ENCODE data around the gene NGEF.

Gene NGEF

GRCh38 chr2:232869138-232870017 is 143.7 kb downstream of the NGEF start:
- Histone ChIP-seq H3K4me1 (ENCODE audit: control insufficient read depth in 5 of 5, insufficient read depth in 5 of 5, low read length in 5 of 5) (no peaks in the 10 kb centered on the region), H3K27ac (ENCODE audit: low read depth, low read length) (no peak overlapping the region), H3K9me3 (ENCODE audit: control insufficient read depth in 5 of 5, low read length in 5 of 5) (no peaks in the 10 kb centered on the region), H3K36me3 (ENCODE audit: control insufficient read depth in 5 of 5, insufficient read depth in 5 of 5, low read length in 5 of 5) (peaks cover 0 to 2% (median 0%) of the 10 kb centered on the region in 5 donors), H3K4me3 (ENCODE audit: low read depth in 1 of 5, low read length in 5 of 5) (no peak overlapping the region), H3K27me3 (ENCODE audit: control insufficient read depth in 5 of 5, insufficient read depth in 4 of 5, low read length in 5 of 5) (no peaks in the 10 kb centered on the region), H3K9ac (ENCODE audit: low read length in 5 of 5) (no peak overlapping the region)

GRCh38 chr2:232866104-232866503 is 147.0 kb downstream of the NGEF start:
- H3K36me3 ChIP-seq (ENCODE audit: control insufficient read depth in 5 of 5, insufficient read depth in 5 of 5, low read length in 5 of 5), result peaks cover under 1 to 6% (median 4%) of the 10 kb centered on the region in 5 donors
- H3K4me1 ChIP-seq (ENCODE audit: control insufficient read depth in 5 of 5, insufficient read depth in 5 of 5, low read length in 5 of 5), result no peaks in the 10 kb centered on the region
- no peaks in the 10 kb centered on the region for H3K27me3 ChIP-seq (ENCODE audit: control insufficient read depth in 5 of 5, insufficient read depth in 4 of 5, low read length in 5 of 5)
- no peak overlapping the region for H3K9ac ChIP-seq (ENCODE audit: low read length in 5 of 5)
- no peak overlapping the region for H3K27ac ChIP-seq (ENCODE audit: low read depth, low read length)
- H3K9me3 ChIP-seq (ENCODE audit: control insufficient read depth in 5 of 5, low read length in 5 of 5), result no peaks in the 10 kb centered on the region
- no peak overlapping the region for H3K4me3 ChIP-seq (ENCODE audit: low read depth in 1 of 5, low read length in 5 of 5)

- Histone ChIP-seq H3K36me3 (ENCODE audit: control insufficient read depth in 5 of 5, insufficient read depth in 5 of 5, low read length in 5 of 5) (peaks cover 5 to 11% (median 11%) of the 10 kb centered on the region in 5 donors), H3K9me3 (ENCODE audit: control insufficient read depth in 5 of 5, low read length in 5 of 5) (no peaks in the 10 kb centered on the region), H3K27me3 (ENCODE audit: control insufficient read depth in 5 of 5, insufficient read depth in 4 of 5, low read length in 5 of 5) (no peaks in the 10 kb centered on the region), H3K4me3 (ENCODE audit: low read depth in 1 of 5, low read length in 5 of 5) (no peak overlapping the region), H3K9ac (ENCODE audit: low read length in 5 of 5) (no peak overlapping the region), H3K27ac (ENCODE audit: low read depth, low read length) (no peak overlapping the region), H3K4me1 (ENCODE audit: control insufficient read depth in 5 of 5, insufficient read depth in 5 of 5, low read length in 5 of 5) (no peaks in the 10 kb centered on the region)
These were observed 147.9 kb downstream of the NGEF start for GRCh38 chr2:232865165-232865564.

- Histone ChIP-seq H3K36me3 (ENCODE audit: control insufficient read depth in 5 of 5, insufficient read depth in 5 of 5, low read length in 5 of 5) (peaks cover 6 to 20% (median 15%) of the 10 kb centered on the region in 5 donors), H3K27me3 (ENCODE audit: control insufficient read depth in 5 of 5, insufficient read depth in 4 of 5, low read length in 5 of 5) (no peaks in the 10 kb centered on the region), H3K9me3 (ENCODE audit: control insufficient read depth in 5 of 5, low read length in 5 of 5) (no peaks in the 10 kb centered on the region), H3K27ac (ENCODE audit: low read depth, low read length) (no peak overlapping the region), H3K4me1 (ENCODE audit: control insufficient read depth in 5 of 5, insufficient read depth in 5 of 5, low read length in 5 of 5) (no peaks in the 10 kb centered on the region), H3K4me3 (ENCODE audit: low read depth in 1 of 5, low read length in 5 of 5) (no peak overlapping the region), H3K9ac (ENCODE audit: low read length in 5 of 5) (no peak overlapping the region)
These were observed 149.1 kb downstream of the NGEF start for GRCh38 chr2:232863996-232864395.

- no peaks in the 10 kb centered on the region for H3K27me3 ChIP-seq (ENCODE audit: control insufficient read depth in 5 of 5, insufficient read depth in 4 of 5, low read length in 5 of 5)
- H3K4me1 ChIP-seq (ENCODE audit: control insufficient read depth in 5 of 5, insufficient read depth in 5 of 5, low read length in 5 of 5), result no peaks in the 10 kb centered on the region
- H3K27ac ChIP-seq (ENCODE audit: low read depth, low read length), result no peak overlapping the region
- no peaks in the 10 kb centered on the region for H3K9me3 ChIP-seq (ENCODE audit: control insufficient read depth in 5 of 5, low read length in 5 of 5)
- H3K4me3 ChIP-seq (ENCODE audit: low read depth in 1 of 5, low read length in 5 of 5), result no peak overlapping the region
- H3K36me3 ChIP-seq (ENCODE audit: control insufficient read depth in 5 of 5, insufficient read depth in 5 of 5, low read length in 5 of 5), result peaks cover 14 to 46% (median 41%) of the 10 kb centered on the region in 5 donors
- H3K9ac ChIP-seq (ENCODE audit: low read length in 5 of 5), result no peak overlapping the region
These were observed 151.7 kb downstream of the NGEF start for GRCh38 chr2:232861353-232861752.

GRCh38 chr2:232860593-232861241 is 152.3 kb downstream of the NGEF start:
- Histone ChIP-seq H3K4me1 (ENCODE audit: control insufficient read depth in 5 of 5, insufficient read depth in 5 of 5, low read length in 5 of 5) (no peaks in the 10 kb centered on the region), H3K9ac (ENCODE audit: low read length in 5 of 5) (no peak overlapping the region), H3K27me3 (ENCODE audit: control insufficient read depth in 5 of 5, insufficient read depth in 4 of 5, low read length in 5 of 5) (no peaks in the 10 kb centered on the region), H3K27ac (ENCODE audit: low read depth, low read length) (no peak overlapping the region), H3K9me3 (ENCODE audit: control insufficient read depth in 5 of 5, low read length in 5 of 5) (no peaks in the 10 kb centered on the region), H3K36me3 (ENCODE audit: control insufficient read depth in 5 of 5, insufficient read depth in 5 of 5, low read length in 5 of 5) (peaks cover 14 to 53% (median 46%) of the 10 kb centered on the region in 5 donors), H3K4me3 (ENCODE audit: low read depth in 1 of 5, low read length in 5 of 5) (no peak overlapping the region)

- Histone ChIP-seq H3K27ac (ENCODE audit: low read depth, low read length) (no peak overlapping the region), H3K4me1 (ENCODE audit: control insufficient read depth in 5 of 5, insufficient read depth in 5 of 5, low read length in 5 of 5) (no peaks in the 10 kb centered on the region), H3K27me3 (ENCODE audit: control insufficient read depth in 5 of 5, insufficient read depth in 4 of 5, low read length in 5 of 5) (no peaks in the 10 kb centered on the region), H3K9ac (ENCODE audit: low read length in 5 of 5) (no peak overlapping the region), H3K4me3 (ENCODE audit: low read depth in 1 of 5, low read length in 5 of 5) (no peak overlapping the region), H3K9me3 (ENCODE audit: control insufficient read depth in 5 of 5, low read length in 5 of 5) (no peaks in the 10 kb centered on the region), H3K36me3 (ENCODE audit: control insufficient read depth in 5 of 5, insufficient read depth in 5 of 5, low read length in 5 of 5) (peaks cover 14 to 57% (median 52%) of the 10 kb centered on the region in 5 donors)
These were observed 153.6 kb downstream of the NGEF start for GRCh38 chr2:232859385-232859916.

GRCh38 chr2:232857158-232857563 is 155.9 kb downstream of the NGEF start:
- Histone ChIP-seq H3K4me1 (ENCODE audit: control insufficient read depth in 5 of 5, insufficient read depth in 5 of 5, low read length in 5 of 5) (no peaks in the 10 kb centered on the region), H3K36me3 (ENCODE audit: control insufficient read depth in 5 of 5, insufficient read depth in 5 of 5, low read length in 5 of 5) (peaks cover 21 to 70% (median 56%) of the 10 kb centered on the region in 5 donors), H3K9me3 (ENCODE audit: control insufficient read depth in 5 of 5, low read length in 5 of 5) (no peaks in the 10 kb centered on the region), H3K27me3 (ENCODE audit: control insufficient read depth in 5 of 5, insufficient read depth in 4 of 5, low read length in 5 of 5) (no peaks in the 10 kb centered on the region), H3K9ac (ENCODE audit: low read length in 5 of 5) (no peak overlapping the region), H3K4me3 (ENCODE audit: low read depth in 1 of 5, low read length in 5 of 5) (no peak overlapping the region), H3K27ac (ENCODE audit: low read depth, low read length) (no peak overlapping the region)

GRCh38 chr2:232854082-232854481 is 159.0 kb downstream of the NGEF start:
- H3K27me3 ChIP-seq (ENCODE audit: control insufficient read depth in 5 of 5, insufficient read depth in 4 of 5, low read length in 5 of 5), result no peaks in the 10 kb centered on the region
- no peaks in the 10 kb centered on the region for H3K9me3 ChIP-seq (ENCODE audit: control insufficient read depth in 5 of 5, low read length in 5 of 5)
- H3K4me3 ChIP-seq (ENCODE audit: low read depth in 1 of 5, low read length in 5 of 5), result no peak overlapping the region
- H3K27ac ChIP-seq (ENCODE audit: low read depth, low read length), result no peak overlapping the region
- peaks cover 24 to 81% (median 66%) of the 10 kb centered on the region in 5 donors for H3K36me3 ChIP-seq (ENCODE audit: control insufficient read depth in 5 of 5, insufficient read depth in 5 of 5, low read length in 5 of 5)
- no peak overlapping the region for H3K9ac ChIP-seq (ENCODE audit: low read length in 5 of 5)
- H3K4me1 ChIP-seq (ENCODE audit: control insufficient read depth in 5 of 5, insufficient read depth in 5 of 5, low read length in 5 of 5), result no peaks in the 10 kb centered on the region

- Histone ChIP-seq H3K36me3 (ENCODE audit: control insufficient read depth in 5 of 5, insufficient read depth in 5 of 5, low read length in 5 of 5) (peaks cover 28 to 81% (median 69%) of the 10 kb centered on the region in 5 donors), H3K9ac (ENCODE audit: low read length in 5 of 5) (no peak overlapping the region), H3K27me3 (ENCODE audit: control insufficient read depth in 5 of 5, insufficient read depth in 4 of 5, low read length in 5 of 5) (no peaks in the 10 kb centered on the region), H3K4me1 (ENCODE audit: control insufficient read depth in 5 of 5, insufficient read depth in 5 of 5, low read length in 5 of 5) (no peaks in the 10 kb centered on the region), H3K27ac (ENCODE audit: low read depth, low read length) (no peak overlapping the region), H3K4me3 (ENCODE audit: low read depth in 1 of 5, low read length in 5 of 5) (no peak overlapping the region), H3K9me3 (ENCODE audit: control insufficient read depth in 5 of 5, low read length in 5 of 5) (no peaks in the 10 kb centered on the region)
These were observed 160.4 kb downstream of the NGEF start for GRCh38 chr2:232852676-232853075.
